ENCODE data around the gene ZNF423.

ZNF423 gene

GRCh38 chr16:49631187-49632041 is 224.5 kb downstream of the ZNF423 start:
- DNase-seq (ENCODE audit: low read depth in 1 of 2, low spot score in 1 of 2): no peak

- no peak for DNase-seq (ENCODE audit: low read depth in 1 of 2, low spot score in 1 of 2)
Measured at GRCh38 chr16:49630783-49631182, 225.1 kb downstream of the ZNF423 start.

DNA sequence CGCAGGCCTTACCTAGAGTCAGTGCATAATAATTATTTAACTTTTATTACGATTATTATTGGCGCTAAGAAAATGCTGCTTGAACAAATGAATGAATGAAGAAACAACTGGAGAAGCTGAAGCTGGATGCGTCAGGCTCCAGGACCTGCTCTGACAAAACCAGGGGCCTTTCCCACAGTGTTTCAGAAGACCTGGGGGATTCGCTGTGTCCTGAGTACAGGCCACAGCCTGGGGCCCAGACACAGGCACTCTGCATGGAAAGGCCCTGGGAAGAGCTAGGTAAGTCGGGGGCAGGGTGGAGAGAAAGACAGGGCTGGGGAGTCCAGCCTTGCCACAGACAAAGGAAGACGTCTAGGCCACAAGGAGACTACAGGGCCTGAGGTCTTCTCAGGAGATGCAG is 226.1 kb downstream of the ZNF423 start:
- DNase-seq (ENCODE audit: low read depth in 1 of 2, low spot score in 1 of 2): no peak

GRCh38 chr16:49628148-49628547 is 227.8 kb downstream of the ZNF423 start:
- DNase-seq (ENCODE audit: low read depth in 1 of 2, low spot score in 1 of 2): no peak

- DNase-seq (ENCODE audit: low read depth in 1 of 2, low spot score in 1 of 2): no peak
Measured at GRCh38 chr16:49625311-49626065, 230.4 kb downstream of the ZNF423 start.

- no peak for DNase-seq (ENCODE audit: low read depth in 1 of 2, low spot score in 1 of 2)
Measured at GRCh38 chr16:49623501-49624266, 232.2 kb downstream of the ZNF423 start.

GRCh38 chr16:49622421-49623402 is 233.2 kb downstream of the ZNF423 start:
- DNase-seq (ENCODE audit: low read depth in 1 of 2, low spot score in 1 of 2): no peak

DNA sequence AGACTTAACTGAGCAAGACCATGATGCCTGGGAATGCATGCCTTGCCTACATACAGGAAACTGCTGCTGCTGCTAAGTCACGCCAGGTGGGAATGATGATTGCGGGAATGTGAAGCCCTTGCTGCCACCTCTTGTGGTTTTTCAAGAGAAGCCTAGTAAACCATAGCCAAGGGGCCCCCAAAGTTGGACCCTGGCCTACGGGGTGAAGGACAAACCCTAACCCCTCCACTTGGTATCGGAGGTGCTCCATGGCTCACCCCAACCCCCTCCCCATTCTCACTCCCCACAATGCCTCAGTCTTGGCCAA is 233.9 kb downstream of the ZNF423 start:
- no peak for DNase-seq (ENCODE audit: low read depth in 1 of 2, low spot score in 1 of 2)

GRCh38 chr16:49621241-49622083 is 234.4 kb downstream of the ZNF423 start:
- no peak for DNase-seq (ENCODE audit: low read depth in 1 of 2, low spot score in 1 of 2)

GRCh38 chr16:49620869-49621240 is 235.1 kb downstream of the ZNF423 start:
- DNase-seq (ENCODE audit: low read depth in 1 of 2, low spot score in 1 of 2): no peak

- no peak for DNase-seq (ENCODE audit: low read depth in 1 of 2, low spot score in 1 of 2)
Measured at GRCh38 chr16:49620158-49620868, 235.6 kb downstream of the ZNF423 start.

DNA sequence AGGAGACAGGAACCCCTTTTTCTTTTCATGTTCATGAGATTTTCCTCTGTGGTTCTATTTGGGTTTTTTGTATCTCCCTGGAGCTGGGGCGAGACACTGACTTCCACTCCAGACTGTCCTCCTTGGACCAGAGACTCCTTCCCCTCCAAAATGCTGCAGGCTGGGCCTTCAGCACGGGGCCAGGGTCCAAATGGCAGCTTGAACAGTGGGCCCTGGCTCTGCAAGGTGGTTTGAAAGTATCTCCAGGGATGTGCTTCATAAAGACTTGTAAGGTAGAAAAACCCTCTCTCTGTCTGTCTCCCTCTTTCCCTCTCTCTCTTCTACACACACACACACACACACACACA is 236.1 kb downstream of the ZNF423 start:
- no peak for DNase-seq (ENCODE audit: low read depth in 1 of 2, low spot score in 1 of 2)

DNA sequence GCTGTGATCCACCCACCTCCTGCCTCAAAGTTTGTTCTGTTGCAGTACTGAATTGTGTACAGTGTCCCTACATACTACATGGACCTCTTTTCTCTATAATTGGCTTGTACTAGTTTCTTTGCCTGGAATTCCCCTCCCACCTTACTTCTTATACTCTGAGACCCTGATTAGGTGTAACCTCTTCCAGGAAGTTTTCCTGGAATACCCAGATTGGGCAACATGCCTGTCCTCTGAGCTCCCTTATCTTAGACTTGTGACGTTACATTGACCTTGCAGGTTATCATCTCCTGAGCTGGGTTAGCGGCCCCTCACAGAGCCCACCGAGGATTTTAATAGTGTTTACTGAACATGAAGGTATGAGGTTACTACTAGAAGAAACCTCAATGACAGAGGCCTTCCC is 237.0 kb downstream of the ZNF423 start:
- no peak for DNase-seq (ENCODE audit: low read depth in 1 of 2, low spot score in 1 of 2)

DNA sequence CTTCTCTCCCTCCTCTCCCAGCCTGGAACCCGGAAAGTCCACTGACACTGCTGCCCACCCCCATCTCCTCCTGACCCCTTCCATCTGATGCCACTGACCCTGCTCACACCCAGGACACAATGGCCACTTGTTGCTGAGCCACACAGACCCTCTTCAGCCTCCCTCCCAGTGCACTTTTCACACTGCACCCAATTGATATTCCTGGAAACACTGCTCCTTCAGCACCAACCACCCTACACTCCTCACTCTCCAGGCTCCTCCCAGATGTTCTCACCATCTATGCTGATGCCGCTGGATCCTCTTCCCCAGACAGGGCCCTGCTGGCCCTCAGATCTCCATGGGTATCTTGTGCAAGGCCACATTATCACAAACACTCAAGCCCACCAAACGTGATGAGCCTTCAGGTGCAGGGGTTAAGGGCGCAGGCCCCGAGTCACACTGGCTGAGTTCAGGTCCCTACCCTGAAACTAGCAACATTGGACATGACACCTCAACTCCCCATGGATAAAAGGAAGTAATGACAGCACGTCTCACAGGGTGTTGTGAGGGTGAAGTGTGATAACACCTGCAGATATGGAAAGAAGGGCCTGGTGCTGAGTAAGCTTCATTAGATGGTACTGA is 238.1 kb downstream of the ZNF423 start:
- no peak for DNase-seq (ENCODE audit: low read depth in 1 of 2, low spot score in 1 of 2)

GRCh38 chr16:49617016-49617629 is 238.8 kb downstream of the ZNF423 start:
- no peak for DNase-seq (ENCODE audit: low read depth in 1 of 2, low spot score in 1 of 2)

- no peak for DNase-seq (ENCODE audit: low read depth in 1 of 2, low spot score in 1 of 2)
Measured at GRCh38 chr16:49615576-49615975, 240.3 kb downstream of the ZNF423 start.

- DNase-seq (ENCODE audit: low read depth in 1 of 2, low spot score in 1 of 2): no peak
Measured at GRCh38 chr16:49610983-49611382, 244.9 kb downstream of the ZNF423 start.

DNA sequence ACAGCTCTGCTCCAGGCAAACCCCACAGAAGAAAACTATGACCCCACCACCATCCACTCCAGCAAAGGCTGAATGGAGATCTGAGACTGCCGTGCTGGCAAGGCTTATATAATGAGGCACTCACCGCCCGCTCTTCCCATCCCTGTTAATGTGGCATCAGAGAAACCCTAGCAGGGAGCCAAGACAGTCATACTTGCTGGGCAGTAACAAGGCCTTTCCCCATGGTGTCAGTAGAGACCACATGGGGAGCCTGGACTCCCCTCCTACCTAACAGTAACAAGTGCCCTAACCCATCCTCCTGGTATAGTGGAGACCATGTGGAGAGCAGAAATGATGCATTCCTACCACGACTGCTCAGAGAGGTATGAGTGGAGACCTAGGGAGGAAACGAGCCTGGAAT is 247.1 kb downstream of the ZNF423 start:
- DNase-seq (ENCODE audit: low read depth in 1 of 2, low spot score in 1 of 2): no peak
